LNCAP (cell line): Measurements from ENCODE around the gene PROCR.

Source experiments
- TF ChIP-seq, protein P1 (sequence below): fragments of 450-650 bp; IDR thresholded peaks from 2 replicates; pipeline ENCODE4 v1.5.1; 2017; ENCODE audit warnings: mild to moderate bottlenecking

PROCR gene

DNA sequence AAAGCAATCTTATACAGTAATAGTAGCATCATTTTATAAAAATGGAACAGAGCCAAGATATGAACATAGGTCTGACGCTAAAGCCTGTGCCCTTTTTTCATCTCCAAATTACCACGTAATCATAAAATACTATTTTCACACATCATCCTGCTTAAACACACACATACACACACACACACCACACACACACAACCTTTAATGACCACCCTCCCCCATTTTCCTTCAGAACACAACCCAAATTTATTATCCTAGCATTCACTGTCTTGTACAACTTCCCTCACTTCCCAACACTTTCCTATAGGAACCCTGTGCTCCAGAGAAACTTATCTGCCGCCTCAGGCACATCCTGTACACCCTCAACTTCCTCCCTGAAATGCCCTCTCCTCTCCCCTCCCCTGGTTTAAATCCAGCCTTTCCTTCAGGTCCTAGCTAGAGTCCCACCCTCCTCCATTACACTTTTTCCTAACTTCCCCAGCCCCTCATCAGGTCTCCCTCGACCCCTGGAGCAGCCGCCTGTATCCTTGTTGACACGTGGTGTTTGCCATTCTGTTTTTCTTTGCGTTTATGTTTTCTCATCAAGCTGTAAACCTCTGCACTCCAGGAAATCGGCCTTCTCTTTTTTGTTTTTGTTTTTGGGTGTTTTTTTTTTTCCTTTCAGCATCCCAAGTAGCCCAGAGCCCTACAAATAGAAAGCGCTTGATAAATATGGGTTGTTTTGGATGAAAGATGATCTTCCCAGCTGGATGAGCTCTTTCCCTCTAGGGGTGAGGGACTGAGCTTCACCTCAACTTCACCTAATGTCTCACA is 53.6 kb downstream of the PROCR start:
- TF ChIP-seq, protein P1, sequence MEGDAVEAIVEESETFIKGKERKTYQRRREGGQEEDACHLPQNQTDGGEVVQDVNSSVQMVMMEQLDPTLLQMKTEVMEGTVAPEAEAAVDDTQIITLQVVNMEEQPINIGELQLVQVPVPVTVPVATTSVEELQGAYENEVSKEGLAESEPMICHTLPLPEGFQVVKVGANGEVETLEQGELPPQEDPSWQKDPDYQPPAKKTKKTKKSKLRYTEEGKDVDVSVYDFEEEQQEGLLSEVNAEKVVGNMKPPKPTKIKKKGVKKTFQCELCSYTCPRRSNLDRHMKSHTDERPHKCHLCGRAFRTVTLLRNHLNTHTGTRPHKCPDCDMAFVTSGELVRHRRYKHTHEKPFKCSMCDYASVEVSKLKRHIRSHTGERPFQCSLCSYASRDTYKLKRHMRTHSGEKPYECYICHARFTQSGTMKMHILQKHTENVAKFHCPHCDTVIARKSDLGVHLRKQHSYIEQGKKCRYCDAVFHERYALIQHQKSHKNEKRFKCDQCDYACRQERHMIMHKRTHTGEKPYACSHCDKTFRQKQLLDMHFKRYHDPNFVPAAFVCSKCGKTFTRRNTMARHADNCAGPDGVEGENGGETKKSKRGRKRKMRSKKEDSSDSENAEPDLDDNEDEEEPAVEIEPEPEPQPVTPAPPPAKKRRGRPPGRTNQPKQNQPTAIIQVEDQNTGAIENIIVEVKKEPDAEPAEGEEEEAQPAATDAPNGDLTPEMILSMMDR: no peak

DNA sequence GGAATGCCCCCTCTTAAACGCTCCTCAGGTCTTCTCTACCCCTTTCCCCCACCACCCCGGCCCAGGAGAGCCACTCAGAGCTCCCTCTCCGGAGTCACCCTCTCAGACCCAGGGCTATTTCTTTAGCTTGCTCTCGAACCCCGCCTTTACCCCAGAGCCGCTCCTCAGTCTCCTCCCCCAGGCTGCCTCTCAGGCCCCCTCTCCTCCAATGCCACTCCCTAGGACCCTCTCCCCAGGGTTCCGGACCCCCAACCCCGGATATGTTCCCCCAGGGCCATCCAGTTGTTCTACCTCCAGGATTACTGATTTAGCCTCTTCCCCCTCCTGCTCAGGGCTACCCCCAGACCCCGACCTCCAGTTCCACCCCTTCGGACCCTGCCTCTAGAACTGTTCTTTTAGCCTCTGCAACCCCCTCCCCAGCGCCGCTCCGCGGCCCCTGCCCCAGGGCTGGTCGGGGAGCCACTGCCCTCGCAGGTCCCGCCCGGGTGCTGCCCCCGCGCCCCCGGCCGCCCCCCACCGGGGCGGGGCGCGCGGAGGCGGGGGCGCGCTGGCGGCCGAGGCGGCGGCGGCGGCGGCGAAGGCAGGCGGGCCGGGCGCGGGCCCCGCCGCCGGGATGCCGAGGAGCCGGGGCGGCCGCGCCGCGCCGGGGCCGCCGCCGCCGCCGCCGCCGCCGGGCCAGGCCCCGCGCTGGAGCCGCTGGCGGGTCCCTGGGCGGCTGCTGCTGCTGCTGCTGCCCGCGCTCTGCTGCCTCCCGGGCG is 54.4 kb downstream of the PROCR start, which contains the start of gene MMP24:
Gene MMP24, plus strand, starts transcription at position 565 of the 758 bp plus-strand sequence. Its CDS starts 49 bp downstream, at position 614.
- TF ChIP-seq, protein P1: no peak
